ENCODE data around the gene GID4. TPM values are rescaled to one million over a fixed set of nuclear protein-coding genes. Genes with fewer than 3 reads are reported as not detected.

GID4 gene
- total and polyA plus RNA-seq, 9 of the 15 experiments (the other 6 are each of a cell fraction or from before 2014, with no cell fraction given): 1.2 to 6.4 (median 3.7) TPM

DNA sequence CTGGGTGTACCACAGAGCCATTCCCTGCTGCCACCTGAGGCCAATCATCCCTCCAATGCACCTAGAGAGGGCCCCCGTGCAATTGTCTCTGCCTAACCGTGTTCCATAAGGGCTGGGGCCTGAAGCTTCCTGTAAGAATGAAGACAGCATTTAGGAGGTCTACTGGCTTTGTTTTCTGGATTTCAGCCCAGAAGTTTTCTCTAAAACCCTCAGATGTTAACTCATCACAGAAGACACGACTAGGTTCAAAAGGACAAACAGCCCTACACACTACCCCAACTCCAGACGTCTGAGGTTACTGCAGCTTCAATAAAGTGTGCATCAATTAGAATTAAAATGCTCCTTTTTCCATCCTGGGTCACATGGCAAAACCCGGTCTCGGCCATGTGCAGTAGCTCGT, 37.7 kb downstream of the GID4 start (continued):
- no peak for TF ChIP-seq POLR3A (IDR thresholded peaks at IDR 0.05; ENCODE audit: borderline replicate concordance, extremely low read depth, insufficient read depth, insufficient read length)
- TF ChIP-seq ZNF77 (CRISPR knock-in tag; IDR thresholded peaks at IDR 0.05): no peak
- no peak for TF ChIP-seq ZNF324 (CRISPR knock-in tag; IDR thresholded peaks at IDR 0.05)
- no peak for TF ChIP-seq ZNF778 (CRISPR knock-in tag; IDR thresholded peaks at IDR 0.05)
- TF ChIP-seq, protein P1, sequence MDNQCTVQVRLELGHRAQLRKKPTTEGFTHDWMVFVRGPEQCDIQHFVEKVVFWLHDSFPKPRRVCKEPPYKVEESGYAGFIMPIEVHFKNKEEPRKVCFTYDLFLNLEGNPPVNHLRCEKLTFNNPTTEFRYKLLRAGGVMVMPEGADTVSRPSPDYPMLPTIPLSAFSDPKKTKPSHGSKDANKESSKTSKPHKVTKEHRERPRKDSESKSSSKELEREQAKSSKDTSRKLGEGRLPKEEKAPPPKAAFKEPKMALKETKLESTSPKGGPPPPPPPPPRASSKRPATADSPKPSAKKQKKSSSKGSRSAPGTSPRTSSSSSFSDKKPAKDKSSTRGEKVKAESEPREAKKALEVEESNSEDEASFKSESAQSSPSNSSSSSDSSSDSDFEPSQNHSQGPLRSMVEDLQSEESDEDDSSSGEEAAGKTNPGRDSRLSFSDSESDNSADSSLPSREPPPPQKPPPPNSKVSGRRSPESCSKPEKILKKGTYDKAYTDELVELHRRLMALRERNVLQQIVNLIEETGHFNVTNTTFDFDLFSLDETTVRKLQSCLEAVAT (IDR thresholded peaks at IDR 0.05): no peak
- TF ChIP-seq PHB (CRISPR knock-in tag; IDR thresholded peaks at IDR 0.05): no peak

DNA sequence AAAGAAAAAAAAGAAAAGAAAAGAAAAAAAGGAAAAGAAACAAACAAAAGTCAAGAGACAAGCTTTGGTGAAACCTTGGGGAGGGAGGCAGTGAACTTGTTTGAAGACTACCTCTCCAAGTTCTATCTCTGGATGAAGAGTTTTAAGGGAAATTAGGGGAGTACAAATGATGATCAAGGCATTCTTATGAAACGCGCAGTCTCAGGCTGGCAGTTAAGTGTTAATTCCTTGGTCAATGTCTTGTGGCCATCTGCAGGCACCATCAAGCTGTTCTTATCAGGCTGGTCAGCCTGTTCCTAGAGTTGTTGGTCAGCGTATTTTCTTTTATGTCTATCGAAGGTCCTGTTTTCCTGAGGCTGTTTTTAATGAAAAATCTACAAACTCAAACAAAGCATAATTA, 40.3 kb downstream of the GID4 start:
- H3K4me3 ChIP-seq: no peak overlapping the region
- H3K4me1 ChIP-seq (replicated peaks in 1 of 2; ENCODE audit: control insufficient read depth in 2 of 2, insufficient read depth in 2 of 2, low read length in 2 of 2): peaks cover 3 to 7% of the 10 kb centered on the region in 2 experiments; a peak in 3 of 5 replicates
- H3K9me1 ChIP-seq (ENCODE audit: control insufficient read depth, insufficient read depth, low read length): no peaks in the 10 kb centered on the region
- TF ChIP-seq ATF1 (CRISPR knock-in tag; IDR thresholded peaks at IDR 0.05) (no peak), ATF1 (tag; IDR thresholded peaks at IDR 0.05) (no peak), NRF1 (conservative IDR thresholded peaks at IDR 0.05 in 1 of 2, IDR thresholded peaks at IDR 0.05 in 1 of 2) (peak; percentile 55 to 70), TEAD4 (IDR thresholded peaks at IDR 0.05; ENCODE audit: low read length) (peak; percentile 26; the same call in 1 of the 2 replicates), TEAD4 (CRISPR knock-in tag; IDR thresholded peaks at IDR 0.05; ENCODE audit: borderline replicate concordance) (no peak), CBFA2T3 (IDR thresholded peaks at IDR 0.05) (peak; percentile 35; the same call in 1 of the 2 replicates), CBFA2T2 (conservative IDR thresholded peaks at IDR 0.05) (peak; percentile 35; the same call in 1 of the 2 replicates)
- no TSS peak for BruUV-seq (replicated peaks)
- H3K9ac ChIP-seq (ENCODE audit: insufficient read depth in 1 of 2, low read depth in 2 of 2, low read length in 2 of 2): no peak overlapping the region
- ChIA-PET CTCF (ENCODE audit: low intra/inter-chr PET ratio) (no interaction called here), POLR2A (interaction anchor here (0.9 to 1.3 kb wide), 2 partner anchors 9 to 48 kb away, joined by 4 to 5 read pairs; no protein-coding TSS in a partner anchor)
- intact Hi-C loops (cut with micrococcal nuclease) (no loop called here), in situ Hi-C loops (cut with MboI) (no loop called here)
- H3K27me3 ChIP-seq (ENCODE audit: control insufficient read depth in 2 of 2, insufficient read depth in 2 of 2, low read length in 2 of 2): no peaks in the 10 kb centered on the region
- no peak overlapping the region for H3K4me2 ChIP-seq (ENCODE audit: insufficient read depth, low read length)
- H4K20me1 ChIP-seq (replicated peaks; ENCODE audit: control insufficient read depth, insufficient read depth, low read length): no peaks in the 10 kb centered on the region
- no peaks in the 10 kb centered on the region for H3K36me3 ChIP-seq (ENCODE audit: control insufficient read depth, insufficient read depth, low read length)
- DNase-seq (ENCODE audit: extremely low read depth in 1 of 4, low spot score in 3 of 4): no peak
- no peak overlapping the region for H3K27ac ChIP-seq (ENCODE audit: extremely low read depth, low read depth, low read length)
- ATAC-seq: peak; percentile 42; the same call in 2 of the 3 replicates
- no peaks in the 10 kb centered on the region for H3K79me2 ChIP-seq (ENCODE audit: control insufficient read depth, insufficient read depth, low read length)
- H3K9me3 ChIP-seq (replicated peaks; ENCODE audit: control insufficient read depth, insufficient read depth, low read depth, low read length): no peaks in the 10 kb centered on the region
- no peak overlapping the region for H2AFZ ChIP-seq (ENCODE audit: low read depth, low read length)
- peak; percentile 35 for FAIRE-seq
- WGBS (ENCODE audit: insufficient coverage, low coverage, missing lambda C conversion rate): 3% methylated on average over 4 of the region's 4 CpGs
